SK-N-SH treated with all-trans-retinoic acid at 6 μM for 48 hours (cell line): ENCODE results near the gene ASTN2.

Source experiments
- ATAC-seq: fragments of 200-7000 bp; cut with Tn5 transposase; 3 replicates; pipeline ENCODE4 v1.9.1; 2020; ENCODE audit warnings: mild to moderate bottlenecking, moderate library complexity
- ARNTL ChIP-seq: fragments of 450-650 bp; formaldehyde crosslinking; IDR thresholded peaks from 2 replicates; pipeline ENCODE4 v1.5.0; 2020; ENCODE audit warnings: low read depth, mild to moderate bottlenecking, moderate library complexity, borderline replicate concordance
- BACH2 ChIP-seq: fragments of 250-450 bp; sonication (Bioruptor Pico); IDR thresholded peaks from 2 replicates; pipeline ENCODE4 v1.9.0; 2021; ENCODE audit warnings: mild to moderate bottlenecking, borderline replicate concordance
- CREB5 ChIP-seq: fragments of 250-450 bp; sonication (Bioruptor Pico); IDR thresholded peaks from 2 replicates; pipeline ENCODE4 v1.5.1; 2020; ENCODE audit warnings: low read depth, mild to moderate bottlenecking, moderate library complexity
- CSDC2 ChIP-seq: fragments of 250-450 bp; sonication (Bioruptor Pico); IDR thresholded peaks from 2 replicates; pipeline ENCODE4 v1.5.0; 2020; ENCODE audit warnings: mild to moderate bottlenecking, moderate library complexity
- ESRRG ChIP-seq: fragments of 250-450 bp; sonication (Bioruptor Pico); IDR thresholded peaks from 2 replicates; pipeline ENCODE4 v1.6.1; 2021; ENCODE audit warnings: mild to moderate bottlenecking
- GLIS3 ChIP-seq: fragments of 250-450 bp; sonication (Bioruptor Pico); IDR thresholded peaks from 2 replicates; pipeline ENCODE4 v1.5.0; 2020; ENCODE audit warnings: mild to moderate bottlenecking, moderate library complexity
- OSR1 ChIP-seq: fragments of 250-450 bp; sonication (Bioruptor Pico); IDR thresholded peaks from 2 replicates; pipeline ENCODE4 v1.8.0; 2022; ENCODE audit warnings: moderate library complexity, mild to moderate bottlenecking, inconsistent platforms
- POU6F1 ChIP-seq: fragments of 250-450 bp; sonication (Bioruptor Pico); IDR thresholded peaks from 2 replicates; pipeline ENCODE4 v1.8.0; 2021; ENCODE audit warnings: low read depth, mild to moderate bottlenecking, moderate library complexity, borderline replicate concordance
- PPARA ChIP-seq: fragments of 250-450 bp; sonication (Bioruptor Pico); IDR thresholded peaks from 2 replicates; pipeline ENCODE4 v1.5.0; 2020; ENCODE audit warnings: mild to moderate bottlenecking, borderline replicate concordance
- RARB ChIP-seq: fragments of 250-450 bp; sonication (Bioruptor Pico); IDR thresholded peaks from 2 replicates; pipeline ENCODE4 v1.8.0; 2021; ENCODE audit warnings: mild to moderate bottlenecking, moderate library complexity
- SNAI2 ChIP-seq: fragments of 250-450 bp; sonication (Bioruptor Pico); IDR thresholded peaks from 2 replicates; pipeline ENCODE4 v1.5.0; 2020; ENCODE audit warnings: mild to moderate bottlenecking, moderate library complexity
- TCF4 ChIP-seq: fragments of 250-450 bp; sonication (Bioruptor Pico); IDR thresholded peaks from 2 replicates; pipeline ENCODE4 v1.8.0; 2021; ENCODE audit warnings: mild to moderate bottlenecking, moderate library complexity, borderline replicate concordance
- TOX ChIP-seq: fragments of 250-450 bp; sonication (Bioruptor Pico); IDR thresholded peaks from 2 replicates; pipeline ENCODE4 v1.8.0; 2021; ENCODE audit warnings: mild to moderate bottlenecking, moderate library complexity, borderline replicate concordance
- ZC3H10 ChIP-seq: fragments of 250-450 bp; sonication (Bioruptor Pico); IDR thresholded peaks from 2 replicates; pipeline ENCODE4 v1.5.1; 2021; ENCODE audit warnings: mild to moderate bottlenecking, moderate library complexity
- ZFP3 ChIP-seq: fragments of 250-450 bp; sonication (Bioruptor Pico); IDR thresholded peaks from 2 replicates; pipeline ENCODE4 v1.5.0; 2020; ENCODE audit warnings: mild to moderate bottlenecking, moderate library complexity
- ZNF565 ChIP-seq: fragments of 450-650 bp; formaldehyde crosslinking; conservative IDR thresholded peaks from 2 replicates; pipeline ENCODE4 v1.5.0; 2020; ENCODE audit warnings: low read depth, mild to moderate bottlenecking, moderate library complexity
- ZNF70 ChIP-seq: fragments of 450-650 bp; formaldehyde crosslinking; IDR thresholded peaks from 2 replicates; pipeline ENCODE4 v1.5.0; 2020; ENCODE audit warnings: mild to moderate bottlenecking, moderate library complexity
- ZNF8 ChIP-seq: fragments of 450-650 bp; formaldehyde crosslinking; IDR thresholded peaks from 2 replicates; pipeline ENCODE4 v1.5.0; 2020; ENCODE audit warnings: mild to moderate bottlenecking, moderate library complexity
- TF ChIP-seq, protein P1 (sequence below): fragments of 250-450 bp; sonication (Bioruptor Pico); IDR thresholded peaks from 2 replicates; pipeline ENCODE4 v1.5.1; 2021; ENCODE audit warnings: mild to moderate bottlenecking, moderate library complexity
- TF ChIP-seq, protein P2 (sequence below): fragments of 250-450 bp; sonication (Bioruptor Pico); IDR thresholded peaks from 2 replicates; pipeline ENCODE4 v1.8.0; 2020; ENCODE audit warnings: mild to moderate bottlenecking, moderate library complexity, borderline replicate concordance
- TF ChIP-seq, protein P3 (sequence below): fragments of 250-450 bp; sonication (Bioruptor Pico); IDR thresholded peaks from 2 replicates; pipeline ENCODE4 v1.5.0; 2020; ENCODE audit warnings: mild to moderate bottlenecking, moderate library complexity

ASTN2 gene

GRCh38 chr9:117458066-117458465, 43.2 kb upstream of the ASTN2 start:
- TF ChIP-seq ZNF8 (CRISPR knock-in tag) (no peak), ZC3H10 (no peak), ARNTL (CRISPR knock-in tag) (no peak), ZNF70 (CRISPR knock-in tag) (no peak)
- ATAC-seq = no peak

DNA sequence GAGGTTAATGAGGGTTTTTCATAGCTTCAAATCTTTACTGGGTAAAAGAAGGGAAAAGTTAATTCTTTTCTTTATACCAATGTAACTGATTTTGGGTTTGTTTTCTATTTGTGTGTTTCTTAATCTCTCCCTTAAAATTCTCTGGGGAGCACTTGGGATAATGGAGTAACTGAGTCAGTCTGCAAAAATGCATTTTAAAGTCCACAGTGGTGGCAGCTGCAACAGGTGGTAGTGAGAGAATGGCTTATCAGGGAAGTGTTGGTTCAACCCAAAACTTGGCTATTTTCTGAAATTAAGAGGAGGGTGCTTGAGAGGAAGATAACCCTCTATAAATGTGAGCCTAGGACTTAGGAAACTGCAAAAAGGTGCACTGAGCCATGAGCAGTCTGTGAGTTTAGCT, 39.9 kb upstream of the ASTN2 start:
- TF ChIP-seq TOX (no peak), RARB (CRISPR knock-in tag) (no peak), PPARA (CRISPR knock-in tag) (no peak), POU6F1 (CRISPR knock-in tag) (no peak), OSR1 (CRISPR knock-in tag) (no peak), ZNF565 (no peak), SNAI2 (CRISPR knock-in tag) (no peak), CREB5 (CRISPR knock-in tag) (no peak), ZC3H10 (no peak), ARNTL (CRISPR knock-in tag) (no peak), ZFP3 (CRISPR knock-in tag) (no peak), GLIS3 (CRISPR knock-in tag) (no peak), BACH2 (CRISPR knock-in tag) (no peak), ESRRG (no peak), TCF4 (no peak)
- TF ChIP-seq, protein P1, sequence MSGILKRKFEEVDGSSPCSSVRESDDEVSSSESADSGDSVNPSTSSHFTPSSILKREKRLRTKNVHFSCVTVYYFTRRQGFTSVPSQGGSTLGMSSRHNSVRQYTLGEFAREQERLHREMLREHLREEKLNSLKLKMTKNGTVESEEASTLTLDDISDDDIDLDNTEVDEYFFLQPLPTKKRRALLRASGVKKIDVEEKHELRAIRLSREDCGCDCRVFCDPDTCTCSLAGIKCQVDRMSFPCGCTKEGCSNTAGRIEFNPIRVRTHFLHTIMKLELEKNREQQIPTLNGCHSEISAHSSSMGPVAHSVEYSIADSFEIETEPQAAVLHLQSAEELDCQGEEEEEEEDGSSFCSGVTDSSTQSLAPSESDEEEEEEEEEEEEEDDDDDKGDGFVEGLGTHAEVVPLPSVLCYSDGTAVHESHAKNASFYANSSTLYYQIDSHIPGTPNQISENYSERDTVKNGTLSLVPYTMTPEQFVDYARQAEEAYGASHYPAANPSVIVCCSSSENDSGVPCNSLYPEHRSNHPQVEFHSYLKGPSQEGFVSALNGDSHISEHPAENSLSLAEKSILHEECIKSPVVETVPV = no peak
- TF ChIP-seq, protein P2, sequence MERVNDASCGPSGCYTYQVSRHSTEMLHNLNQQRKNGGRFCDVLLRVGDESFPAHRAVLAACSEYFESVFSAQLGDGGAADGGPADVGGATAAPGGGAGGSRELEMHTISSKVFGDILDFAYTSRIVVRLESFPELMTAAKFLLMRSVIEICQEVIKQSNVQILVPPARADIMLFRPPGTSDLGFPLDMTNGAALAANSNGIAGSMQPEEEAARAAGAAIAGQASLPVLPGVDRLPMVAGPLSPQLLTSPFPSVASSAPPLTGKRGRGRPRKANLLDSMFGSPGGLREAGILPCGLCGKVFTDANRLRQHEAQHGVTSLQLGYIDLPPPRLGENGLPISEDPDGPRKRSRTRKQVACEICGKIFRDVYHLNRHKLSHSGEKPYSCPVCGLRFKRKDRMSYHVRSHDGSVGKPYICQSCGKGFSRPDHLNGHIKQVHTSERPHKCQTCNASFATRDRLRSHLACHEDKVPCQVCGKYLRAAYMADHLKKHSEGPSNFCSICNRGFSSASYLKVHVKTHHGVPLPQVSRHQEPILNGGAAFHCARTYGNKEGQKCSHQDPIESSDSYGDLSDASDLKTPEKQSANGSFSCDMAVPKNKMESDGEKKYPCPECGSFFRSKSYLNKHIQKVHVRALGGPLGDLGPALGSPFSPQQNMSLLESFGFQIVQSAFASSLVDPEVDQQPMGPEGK (CRISPR knock-in tag) = no peak
- TF ChIP-seq, protein P3, sequence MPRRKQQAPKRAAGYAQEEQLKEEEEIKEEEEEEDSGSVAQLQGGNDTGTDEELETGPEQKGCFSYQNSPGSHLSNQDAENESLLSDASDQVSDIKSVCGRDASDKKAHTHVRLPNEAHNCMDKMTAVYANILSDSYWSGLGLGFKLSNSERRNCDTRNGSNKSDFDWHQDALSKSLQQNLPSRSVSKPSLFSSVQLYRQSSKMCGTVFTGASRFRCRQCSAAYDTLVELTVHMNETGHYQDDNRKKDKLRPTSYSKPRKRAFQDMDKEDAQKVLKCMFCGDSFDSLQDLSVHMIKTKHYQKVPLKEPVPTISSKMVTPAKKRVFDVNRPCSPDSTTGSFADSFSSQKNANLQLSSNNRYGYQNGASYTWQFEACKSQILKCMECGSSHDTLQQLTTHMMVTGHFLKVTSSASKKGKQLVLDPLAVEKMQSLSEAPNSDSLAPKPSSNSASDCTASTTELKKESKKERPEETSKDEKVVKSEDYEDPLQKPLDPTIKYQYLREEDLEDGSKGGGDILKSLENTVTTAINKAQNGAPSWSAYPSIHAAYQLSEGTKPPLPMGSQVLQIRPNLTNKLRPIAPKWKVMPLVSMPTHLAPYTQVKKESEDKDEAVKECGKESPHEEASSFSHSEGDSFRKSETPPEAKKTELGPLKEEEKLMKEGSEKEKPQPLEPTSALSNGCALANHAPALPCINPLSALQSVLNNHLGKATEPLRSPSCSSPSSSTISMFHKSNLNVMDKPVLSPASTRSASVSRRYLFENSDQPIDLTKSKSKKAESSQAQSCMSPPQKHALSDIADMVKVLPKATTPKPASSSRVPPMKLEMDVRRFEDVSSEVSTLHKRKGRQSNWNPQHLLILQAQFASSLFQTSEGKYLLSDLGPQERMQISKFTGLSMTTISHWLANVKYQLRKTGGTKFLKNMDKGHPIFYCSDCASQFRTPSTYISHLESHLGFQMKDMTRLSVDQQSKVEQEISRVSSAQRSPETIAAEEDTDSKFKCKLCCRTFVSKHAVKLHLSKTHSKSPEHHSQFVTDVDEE (CRISPR knock-in tag) = no peak
- TF ChIP-seq, all 23 proteins: peak for 0
- ATAC-seq = no peak

GRCh38 chr9:117453737-117454136, 38.9 kb upstream of the ASTN2 start:
- ATAC-seq = no peak
- TF ChIP-seq CSDC2 (CRISPR knock-in tag) (no peak), BACH2 (CRISPR knock-in tag) (no peak), POU6F1 (CRISPR knock-in tag) (no peak), OSR1 (CRISPR knock-in tag) (no peak), TCF4 (no peak), CREB5 (CRISPR knock-in tag) (no peak), ZNF565 (no peak), ZC3H10 (no peak), ZNF70 (CRISPR knock-in tag) (no peak), ARNTL (CRISPR knock-in tag) (no peak), ESRRG (no peak)
- TF ChIP-seq, protein P1 = no peak
